HG02938 (cell line): ENCODE results near the gene LEO1.

Experiments used
- ATAC-seq: cut with Tn5 transposase; IDR thresholded peaks from one replicate; pipeline ENCODE4 v1.9.1; 2021; ENCODE audit warnings: mild to moderate bottlenecking, moderate library complexity; ENCODE audit not compliant: unreplicated experiment

LEO1 gene

DNA sequence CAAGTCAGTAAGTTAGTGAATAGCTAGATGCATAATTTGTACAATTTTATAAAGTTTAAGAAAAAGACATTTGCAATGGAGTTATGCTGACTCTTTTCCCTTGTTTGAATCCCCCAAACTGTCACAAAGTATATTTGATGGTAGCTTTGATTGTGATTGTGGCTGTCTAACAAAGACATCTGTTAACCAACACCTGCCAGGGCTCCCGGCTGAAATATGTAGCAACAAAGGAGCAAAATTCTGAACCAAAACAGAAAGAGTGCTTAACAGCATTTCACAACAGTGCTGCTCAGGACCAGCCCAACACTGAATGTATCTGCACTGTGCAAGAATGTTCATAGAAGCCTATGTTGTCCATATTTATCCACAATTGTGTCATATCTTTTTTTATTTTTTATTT lies 39.4 kb downstream of the LEO1 start:
- no peak for ATAC-seq

DNA sequence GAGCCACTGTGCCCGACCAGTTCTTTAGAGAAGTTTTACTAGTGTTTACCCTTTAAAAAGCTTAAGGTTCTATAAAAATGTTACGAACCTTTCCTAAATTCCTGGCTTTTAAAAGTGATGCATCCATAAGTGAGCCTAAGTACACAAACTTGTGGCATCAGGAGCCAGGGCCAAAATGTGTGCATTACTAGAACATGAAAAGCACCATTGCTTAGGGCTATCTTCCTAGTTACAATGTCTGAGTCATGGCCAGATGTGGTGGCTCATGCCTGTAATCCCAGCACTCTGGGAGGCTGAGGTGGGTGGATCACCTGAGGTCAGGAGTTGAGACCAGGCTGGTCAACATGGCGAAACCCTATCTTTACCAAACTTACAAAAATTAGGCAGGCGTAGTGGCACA lies 39.9 kb downstream of the LEO1 start:
- ATAC-seq: no peak

DNA sequence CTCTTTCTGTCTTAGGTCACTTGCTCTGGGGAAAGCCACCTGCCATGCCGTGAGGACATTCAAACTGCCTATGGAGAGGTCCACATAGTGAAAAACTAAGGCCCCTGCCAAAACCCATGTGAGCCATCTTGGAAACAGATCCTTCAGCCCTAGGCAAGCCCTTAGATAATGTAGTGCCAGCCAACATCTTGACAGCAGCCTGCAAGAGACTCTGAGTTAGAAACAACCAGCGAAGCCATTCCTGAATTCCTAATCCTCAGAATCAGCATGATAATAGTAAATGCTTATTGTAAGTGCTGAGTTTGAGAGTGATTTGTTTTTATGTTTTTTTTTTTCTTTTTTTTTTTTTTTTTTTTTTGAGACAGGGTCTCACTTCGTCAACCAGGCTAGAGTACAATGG lies 40.6 kb downstream of the LEO1 start:
- ATAC-seq: no peak

DNA sequence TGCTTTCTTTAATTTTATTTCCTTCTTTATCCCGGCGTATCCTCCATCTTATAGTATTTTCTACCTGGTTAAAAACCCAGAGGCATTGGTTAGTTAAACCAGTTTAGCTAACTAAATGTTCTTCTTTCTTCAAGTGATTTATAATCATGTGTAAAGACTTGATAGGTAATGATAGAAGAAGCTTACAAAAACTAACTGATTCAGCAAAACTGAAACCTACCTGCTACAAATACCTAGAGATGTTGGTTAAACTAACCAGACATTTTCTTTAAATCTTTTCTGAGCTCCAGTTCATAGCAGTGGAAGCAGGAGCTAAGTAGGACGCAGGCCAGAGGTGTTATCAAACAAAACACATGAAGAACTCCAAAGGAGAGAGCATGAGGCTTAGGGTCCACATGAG lies 44.8 kb downstream of the LEO1 start:
- no peak for ATAC-seq

DNA sequence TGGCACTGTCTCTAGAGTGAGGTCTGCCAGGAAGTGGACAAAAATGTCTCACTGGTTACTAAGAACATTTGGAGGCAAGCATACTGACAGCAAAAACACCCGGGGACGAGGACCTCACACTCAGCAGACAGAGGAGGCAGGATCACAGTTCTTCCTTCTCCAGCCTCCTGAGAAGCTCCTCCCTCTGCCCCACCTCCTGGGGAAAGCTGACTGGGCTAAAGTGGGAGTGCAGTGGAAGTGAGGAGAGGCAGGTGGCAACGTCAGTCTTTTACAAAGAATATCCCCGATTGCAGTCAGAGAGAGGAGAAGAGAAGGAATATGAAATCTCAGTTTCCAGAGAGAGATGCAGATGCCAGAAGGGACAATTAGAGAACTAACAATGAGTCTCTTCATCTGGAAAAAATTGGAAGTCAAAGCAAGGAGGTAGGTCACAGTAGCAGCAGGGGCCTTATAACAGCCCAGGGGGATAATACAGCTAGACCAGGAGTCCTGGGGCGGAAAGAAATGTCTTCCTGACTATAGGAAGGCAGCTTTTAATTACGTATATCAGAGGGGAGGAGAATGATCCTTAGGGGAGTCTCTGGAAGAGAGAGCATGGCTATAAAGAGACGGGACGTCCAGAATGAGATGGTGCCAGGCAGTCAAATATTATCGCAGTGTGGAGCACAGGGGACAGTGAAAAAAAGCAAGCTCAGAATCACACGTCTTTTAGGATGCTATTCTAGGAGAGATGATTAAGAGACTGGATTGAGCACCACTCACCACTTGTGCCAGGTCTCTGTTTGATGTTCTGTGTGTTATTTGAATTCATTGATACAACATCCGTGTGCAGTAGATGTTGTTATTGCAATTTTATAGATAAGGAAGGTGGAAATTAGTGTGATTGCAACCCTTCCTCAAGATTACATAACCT lies 47.2 kb downstream of the LEO1 start:
- ATAC-seq: no peak

DNA sequence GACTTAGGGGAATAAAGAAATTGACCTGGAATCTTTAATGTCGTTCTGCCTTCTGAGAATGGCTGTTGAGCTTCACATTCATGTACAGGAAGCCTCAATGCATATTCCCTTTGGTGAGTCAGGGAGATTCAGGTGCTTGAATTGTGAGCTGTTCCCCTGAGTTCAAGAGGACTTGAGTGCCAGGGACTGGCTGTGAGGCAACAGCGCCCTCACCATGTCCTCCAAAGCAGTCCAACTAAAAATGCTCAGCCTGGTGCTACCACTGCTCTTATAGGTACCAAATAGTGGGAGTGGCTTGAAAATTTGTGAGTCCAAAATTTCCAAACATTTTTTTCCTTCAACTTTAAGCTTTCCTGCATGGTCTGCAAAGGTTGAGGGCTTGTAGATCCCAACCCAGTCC lies 54.1 kb downstream of the LEO1 start:
- no peak for ATAC-seq

DNA sequence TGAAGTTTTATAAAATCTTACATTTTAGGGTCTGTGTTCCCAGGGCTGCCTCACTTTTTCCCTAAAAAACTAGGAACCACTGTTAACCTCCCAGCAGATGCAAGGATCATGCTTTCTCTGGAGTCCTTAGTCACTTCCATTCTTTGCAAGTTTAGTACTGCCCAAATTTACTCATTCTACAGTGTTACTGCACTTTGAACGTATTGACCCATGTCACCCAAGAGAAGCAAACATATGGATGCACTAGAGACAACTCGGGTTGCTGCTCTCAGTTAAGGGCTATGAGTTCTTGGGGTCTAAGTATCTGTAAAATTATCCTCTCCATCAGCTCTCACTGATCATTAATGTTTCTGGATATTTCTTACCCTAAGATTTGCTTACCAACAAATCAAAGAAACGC lies 59.0 kb downstream of the LEO1 start:
- ATAC-seq: no peak

DNA sequence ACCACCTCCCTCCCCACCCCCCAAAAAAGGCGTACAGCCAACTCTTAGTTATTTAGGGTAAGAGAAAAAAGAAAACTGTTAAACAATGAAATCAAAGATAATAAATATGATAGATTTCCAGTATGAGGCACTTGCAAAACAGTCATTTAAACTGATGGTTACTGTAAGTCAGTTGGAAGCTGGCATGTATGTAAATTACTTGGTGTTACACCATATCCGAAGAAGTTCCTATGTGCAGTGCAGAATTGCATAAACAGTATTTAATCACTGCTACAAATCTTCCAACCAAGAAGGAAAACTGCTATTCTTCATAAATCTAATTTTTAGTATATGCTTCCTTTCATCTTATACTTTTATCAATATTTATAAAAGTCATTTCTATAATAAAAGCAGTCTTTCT lies 62.0 kb downstream of the LEO1 start:
- ATAC-seq: no peak

DNA sequence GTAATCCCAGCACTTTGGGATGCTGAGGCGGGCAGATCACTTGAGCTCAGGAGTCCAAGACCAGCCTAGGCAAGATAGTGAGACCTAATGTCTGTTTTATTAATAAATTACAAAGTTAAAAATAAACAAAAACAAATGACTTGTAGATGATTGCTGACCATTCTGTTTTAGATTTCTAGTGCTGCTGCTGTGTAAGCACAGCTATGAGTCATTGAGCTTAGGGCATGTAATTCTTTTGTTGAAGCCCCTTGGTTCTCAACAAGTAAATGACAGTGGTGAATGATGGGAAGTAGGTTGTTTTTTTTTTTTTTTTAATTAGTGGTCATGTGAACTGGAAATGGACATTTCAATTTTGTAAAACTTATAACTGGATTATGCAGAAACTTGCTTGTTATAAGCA lies 63.3 kb downstream of the LEO1 start:
- ATAC-seq: no peak

DNA sequence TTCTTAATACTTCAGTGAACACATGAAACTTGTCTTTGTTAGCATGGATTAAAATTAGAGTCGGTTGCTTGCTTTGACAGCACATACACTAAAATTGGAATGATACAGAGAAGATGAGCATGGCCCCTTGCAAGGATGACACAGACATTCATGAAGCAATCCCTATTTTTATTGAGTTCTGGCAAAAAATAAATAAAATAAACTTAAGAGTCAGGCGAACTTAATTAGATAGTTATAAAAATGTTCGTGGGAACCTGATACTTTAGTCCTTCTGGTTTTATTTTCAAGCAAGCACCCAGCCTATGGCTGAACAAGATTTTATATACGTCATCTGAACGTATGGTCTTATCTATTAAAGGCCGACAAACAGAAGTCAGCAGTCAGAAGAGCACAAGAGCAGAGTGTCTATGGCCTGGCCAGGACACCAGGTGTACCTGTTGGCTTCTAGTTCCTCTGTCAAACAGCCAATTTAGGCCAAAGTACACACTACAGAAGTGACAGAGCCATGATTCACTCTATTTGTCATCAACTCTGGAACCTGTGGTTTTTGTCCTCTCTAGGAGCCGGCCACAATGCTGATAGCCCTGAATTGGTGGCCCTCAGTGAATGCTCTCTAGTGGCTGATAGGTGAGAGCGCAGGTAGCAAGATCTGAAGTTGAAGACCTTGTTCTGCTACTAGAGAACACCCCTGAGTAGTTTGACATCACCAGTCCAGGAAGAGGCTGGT lies 64.3 kb downstream of the LEO1 start:
- no peak for ATAC-seq

DNA sequence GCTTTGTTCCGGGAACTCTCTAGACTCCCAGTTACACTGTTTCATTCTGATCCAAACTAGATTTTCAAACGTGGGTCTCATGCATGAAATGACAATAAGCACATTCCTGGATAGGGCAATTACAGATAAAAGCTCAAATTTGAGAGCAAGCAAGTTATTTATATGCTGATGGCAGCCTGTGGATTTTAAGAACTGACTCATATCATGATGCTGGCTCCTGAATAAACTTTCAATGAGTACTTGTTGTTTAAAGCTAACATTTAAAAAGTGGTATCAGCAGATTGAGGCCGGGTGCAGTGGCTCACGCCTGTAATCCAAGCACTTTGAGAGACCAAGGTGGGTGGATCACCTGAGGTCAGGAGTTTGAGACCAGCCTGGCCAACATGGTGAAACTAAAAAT lies 66.6 kb downstream of the LEO1 start:
- no peak for ATAC-seq

DNA sequence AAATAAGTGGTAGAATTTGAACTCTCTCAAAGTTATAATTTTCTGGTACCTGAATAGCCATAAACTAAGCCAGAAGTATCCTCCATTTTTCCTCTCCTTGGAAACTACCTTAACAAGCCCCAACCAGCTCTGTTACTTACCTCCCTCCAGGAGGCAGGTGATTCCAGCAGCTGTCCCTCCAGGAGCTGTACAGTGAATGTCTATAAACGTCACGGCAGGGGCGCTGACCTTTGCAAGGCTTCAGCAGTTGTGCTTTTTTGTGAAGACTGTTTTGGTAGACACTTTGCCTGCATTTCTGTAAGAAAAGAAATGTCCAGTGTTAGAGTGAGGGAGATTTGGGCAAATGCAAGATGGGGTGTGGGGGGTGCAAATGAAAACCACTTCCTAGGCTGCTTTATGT lies 67.2 kb downstream of the LEO1 start:
- ATAC-seq: no peak

DNA sequence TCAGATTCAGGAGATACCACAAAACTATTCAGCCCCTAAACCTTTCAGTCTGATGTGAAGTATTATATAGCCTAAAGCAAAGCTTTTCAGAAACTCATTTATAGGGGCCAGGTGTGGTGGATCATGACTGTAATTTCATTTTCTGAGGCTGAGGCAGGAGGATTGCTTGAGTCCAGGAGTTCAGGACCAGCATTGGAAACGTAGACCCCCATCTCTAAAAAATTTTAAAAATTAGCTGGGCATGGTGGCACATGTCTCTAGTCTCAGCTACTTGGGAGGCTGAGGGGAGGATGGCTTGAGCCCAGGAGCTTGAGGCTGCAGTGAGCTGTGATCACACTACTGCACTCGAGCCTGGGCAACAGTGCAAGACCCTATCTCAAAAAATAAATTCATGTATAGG lies 82.1 kb downstream of the LEO1 start:
- ATAC-seq: no peak

DNA sequence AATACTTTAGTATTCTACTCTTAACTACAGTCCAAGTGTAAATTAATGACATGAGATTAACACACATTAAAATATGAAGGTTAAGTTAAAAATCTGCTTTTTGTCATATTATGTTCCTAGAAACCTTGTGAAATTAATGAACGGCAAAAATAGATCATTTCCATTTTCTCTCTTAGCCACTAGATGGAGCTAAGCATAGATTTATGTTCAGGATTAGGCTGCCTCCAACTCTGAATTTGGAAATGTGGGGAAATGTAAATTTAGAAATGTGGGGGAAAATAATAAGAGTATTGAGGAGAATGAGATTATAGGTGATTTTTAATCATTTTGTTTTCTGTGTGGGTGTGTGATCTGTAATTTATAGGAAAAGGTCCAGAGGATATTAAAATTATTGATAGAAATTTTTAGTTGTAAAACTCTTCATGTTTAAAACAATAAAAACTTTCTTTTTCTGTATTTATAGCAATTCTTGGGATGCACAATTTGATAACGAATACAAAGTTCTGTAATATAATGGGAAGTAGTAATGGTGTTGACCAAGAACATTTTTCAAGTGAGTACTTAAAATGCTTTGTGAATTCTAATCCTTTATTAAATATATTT lies 82.9 kb downstream of the LEO1 start:
- no peak for ATAC-seq
